SH-SY5Y (cell line): ENCODE results near the gene TRIM13.

Source experiments
- GATA2 ChIP-seq: IDR thresholded peaks from 2 replicates; pipeline ENCODE4 v1.6.1; 2011; ENCODE audit warnings: mild to moderate bottlenecking, low read depth, low read length
- GATA3 ChIP-seq: IDR thresholded peaks from 2 replicates; pipeline ENCODE4 v1.6.1; 2011; ENCODE audit warnings: low read depth, mild to moderate bottlenecking, low read length, moderate library complexity

- TF ChIP-seq GATA2, result no peak
- TF ChIP-seq GATA3, result no peak
These were observed 36.9 kb downstream of the TRIM13 start for GRCh38 chr13:50033725-50034124.
